ENCODE data around the gene ASTN2. TPM values are rescaled to one million over a fixed set of nuclear protein-coding genes. Genes with fewer than 3 reads are reported as not detected.

Gene ASTN2
- total and polyA plus RNA-seq, 2 experiments from 2014 or later: 5.8 to 7.5 TPM

- Histone ChIP-seq H3K36me3 (ENCODE audit: low read depth) (no peaks in the 10 kb centered on the region), H3K4me1 (ENCODE audit: insufficient read depth) (no peaks in the 10 kb centered on the region), H3F3A (ENCODE audit: insufficient read depth) (no peaks in the 10 kb centered on the region), H3K4me3 (no peak overlapping the region), H3K27ac (no peak overlapping the region), H3K27me3 (replicated peaks; ENCODE audit: insufficient read depth) (no peaks in the 10 kb centered on the region), H4K20me1 (ENCODE audit: insufficient read depth) (no peaks in the 10 kb centered on the region), H3K9ac (no peak overlapping the region), H2AFZ (no peak overlapping the region), H3K9me2 (ENCODE audit: insufficient read depth) (no peaks in the 10 kb centered on the region), H3K4me2 (ENCODE audit: unreplicated experiment) (no peak overlapping the region), H3K9me3 (ENCODE audit: low read depth) (no peaks in the 10 kb centered on the region), H3K79me2 (ENCODE audit: insufficient read depth) (no peaks in the 10 kb centered on the region)
- no peak for TF ChIP-seq EZH2 (IDR thresholded peaks at IDR 0.05; ENCODE audit: insufficient read depth, poor library complexity, severe bottlenecking)
- no peak for TF ChIP-seq EZH2phosphoT487 (IDR thresholded peaks at IDR 0.05; ENCODE audit: insufficient read depth, low read depth)
- no peak for DNase-seq
- WGBS, 2 experiments (ENCODE audit: low coverage in 1 of 2, low lambda C conversion rate in 2 of 2, missing lambda C conversion rate in 2 of 2): 8 to 9% methylated on average over 1 of the region's 1 CpG
- in situ Hi-C loops (cut with MboI): no loop called here
These were observed 379.3 kb downstream of the ASTN2 start for GRCh38 chr9:117035546-117035945.

DNA sequence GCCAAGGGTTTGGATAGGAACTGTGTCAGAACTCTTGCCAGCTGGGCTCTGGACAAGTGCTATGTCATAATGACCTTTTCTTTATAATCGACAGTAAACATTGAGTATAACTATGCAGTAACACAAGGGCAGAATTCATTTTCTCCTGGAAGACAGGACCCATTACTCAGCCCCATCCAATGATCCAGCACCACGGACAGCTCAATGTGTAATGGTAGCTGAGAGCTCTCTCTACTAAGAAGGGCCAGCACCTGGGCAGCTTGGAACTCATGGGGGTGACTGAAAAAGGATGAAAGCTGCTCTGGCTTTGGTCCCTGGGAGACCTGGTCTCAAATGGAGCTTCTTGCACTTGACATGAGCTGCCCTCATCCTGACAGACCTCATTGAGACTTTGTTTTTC is 380.0 kb downstream of the ASTN2 start:
- peak; percentile 11 for DNase-seq
- Histone ChIP-seq H3K27ac (no peak overlapping the region), H3K79me2 (ENCODE audit: insufficient read depth) (no peaks in the 10 kb centered on the region), H4K20me1 (ENCODE audit: insufficient read depth) (no peaks in the 10 kb centered on the region), H3K36me3 (ENCODE audit: low read depth) (no peaks in the 10 kb centered on the region), H3K9ac (no peak overlapping the region), H3K9me3 (ENCODE audit: low read depth) (no peaks in the 10 kb centered on the region), H3K4me1 (ENCODE audit: insufficient read depth) (no peaks in the 10 kb centered on the region), H3K4me3 (no peak overlapping the region), H3K27me3 (replicated peaks; ENCODE audit: insufficient read depth) (no peaks in the 10 kb centered on the region), H2AFZ (no peak overlapping the region), H3K4me2 (ENCODE audit: unreplicated experiment) (no peak overlapping the region), H3F3A (ENCODE audit: insufficient read depth) (no peaks in the 10 kb centered on the region), H3K9me2 (ENCODE audit: insufficient read depth) (no peaks in the 10 kb centered on the region)
- WGBS, 2 experiments (ENCODE audit: low coverage in 1 of 2, low lambda C conversion rate in 2 of 2, missing lambda C conversion rate in 2 of 2): 8 to 15% methylated on average over 2 of the region's 2 CpGs
- TF ChIP-seq EZH2phosphoT487 (IDR thresholded peaks at IDR 0.05; ENCODE audit: insufficient read depth, low read depth): no peak
- no peak for TF ChIP-seq EZH2 (IDR thresholded peaks at IDR 0.05; ENCODE audit: insufficient read depth, poor library complexity, severe bottlenecking)
- in situ Hi-C loops (cut with MboI): no loop called here

DNA sequence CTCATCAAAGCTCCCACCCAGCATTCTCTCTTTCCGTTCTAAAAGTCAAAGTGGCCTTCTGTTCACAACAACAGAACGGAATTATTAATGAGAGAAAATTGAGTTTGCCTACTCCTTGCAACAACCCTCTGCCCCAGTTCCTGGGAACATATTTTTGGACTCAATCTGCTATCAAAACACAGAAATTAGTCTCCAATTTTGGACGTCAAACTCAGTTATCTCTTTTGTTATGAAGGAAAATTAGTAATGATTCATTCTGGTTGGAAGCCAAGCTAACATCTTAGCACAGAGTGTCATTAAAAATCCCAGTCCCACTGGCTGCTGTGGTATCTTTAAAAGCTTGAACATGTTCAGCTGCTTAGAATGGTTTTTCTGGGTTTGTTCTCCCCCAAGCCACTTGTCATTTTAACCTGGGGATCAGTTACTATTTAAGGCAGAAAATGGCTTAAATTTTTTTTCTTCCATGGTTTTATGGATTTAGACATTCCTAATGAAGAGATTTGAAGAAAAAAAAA is 384.5 kb downstream of the ASTN2 start:
- no peaks in the 10 kb centered on the region for H3K9me2 ChIP-seq (ENCODE audit: insufficient read depth)
- no peak overlapping the region for H3K9ac ChIP-seq
- DNase-seq: no peak
- in situ Hi-C loops (cut with MboI): no loop called here
- H3K79me2 ChIP-seq (ENCODE audit: insufficient read depth): no peaks in the 10 kb centered on the region
- 16 to 17% methylated on average over 3 of the region's 3 CpGs for WGBS, 2 experiments (ENCODE audit: low coverage in 1 of 2, low lambda C conversion rate in 2 of 2, missing lambda C conversion rate in 2 of 2)
- no peaks in the 10 kb centered on the region for H3K36me3 ChIP-seq (ENCODE audit: low read depth)
- no peak overlapping the region for H3K4me2 ChIP-seq (ENCODE audit: unreplicated experiment)
- no peaks in the 10 kb centered on the region for H3K27me3 ChIP-seq (replicated peaks; ENCODE audit: insufficient read depth)
- H3K27ac ChIP-seq: no peak overlapping the region
- no peak for TF ChIP-seq EZH2 (IDR thresholded peaks at IDR 0.05; ENCODE audit: insufficient read depth, poor library complexity, severe bottlenecking)
- no peak for TF ChIP-seq EZH2phosphoT487 (IDR thresholded peaks at IDR 0.05; ENCODE audit: insufficient read depth, low read depth)
- H3K9me3 ChIP-seq (ENCODE audit: low read depth): no peaks in the 10 kb centered on the region
- H3K4me1 ChIP-seq (ENCODE audit: insufficient read depth): no peaks in the 10 kb centered on the region
- H2AFZ ChIP-seq: no peak overlapping the region
- H3K4me3 ChIP-seq: no peak overlapping the region
- no peaks in the 10 kb centered on the region for H4K20me1 ChIP-seq (ENCODE audit: insufficient read depth)
- no peaks in the 10 kb centered on the region for H3F3A ChIP-seq (ENCODE audit: insufficient read depth)

GRCh38 chr9:117029341-117029740 is 385.5 kb downstream of the ASTN2 start:
- Histone ChIP-seq H3K9ac (no peak overlapping the region), H3K27me3 (replicated peaks; ENCODE audit: insufficient read depth) (no peaks in the 10 kb centered on the region), H4K20me1 (ENCODE audit: insufficient read depth) (no peaks in the 10 kb centered on the region), H3K9me2 (ENCODE audit: insufficient read depth) (no peaks in the 10 kb centered on the region), H2AFZ (no peak overlapping the region), H3K27ac (no peak overlapping the region), H3K36me3 (ENCODE audit: low read depth) (no peaks in the 10 kb centered on the region), H3K4me2 (ENCODE audit: unreplicated experiment) (no peak overlapping the region), H3K9me3 (ENCODE audit: low read depth) (no peaks in the 10 kb centered on the region), H3K4me3 (no peak overlapping the region), H3F3A (ENCODE audit: insufficient read depth) (no peaks in the 10 kb centered on the region), H3K79me2 (ENCODE audit: insufficient read depth) (no peaks in the 10 kb centered on the region), H3K4me1 (ENCODE audit: insufficient read depth) (no peaks in the 10 kb centered on the region)
- in situ Hi-C loops (cut with MboI): no loop called here
- 9 to 14% methylated on average over 3 of the region's 3 CpGs for WGBS, 2 experiments (ENCODE audit: low coverage in 1 of 2, low lambda C conversion rate in 2 of 2, missing lambda C conversion rate in 2 of 2)
- no peak for TF ChIP-seq EZH2 (IDR thresholded peaks at IDR 0.05; ENCODE audit: insufficient read depth, poor library complexity, severe bottlenecking)
- no peak for TF ChIP-seq EZH2phosphoT487 (IDR thresholded peaks at IDR 0.05; ENCODE audit: insufficient read depth, low read depth)
- DNase-seq: no peak

Measured in GM23248 (cell line).